GM21717 (cell line): ENCODE data around the gene PTPRZ1.

Experiments used
- ATAC-seq: cut with Tn5 transposase; IDR thresholded peaks from one replicate; pipeline ENCODE4 v1.9.1; 2021; ENCODE audit warnings: mild to moderate bottlenecking, moderate library complexity; ENCODE audit not compliant: unreplicated experiment

PTPRZ1 gene

GRCh38 chr7:121890833-121891232, 17.9 kb downstream of the PTPRZ1 start:
- ATAC-seq, result no peak

DNA sequence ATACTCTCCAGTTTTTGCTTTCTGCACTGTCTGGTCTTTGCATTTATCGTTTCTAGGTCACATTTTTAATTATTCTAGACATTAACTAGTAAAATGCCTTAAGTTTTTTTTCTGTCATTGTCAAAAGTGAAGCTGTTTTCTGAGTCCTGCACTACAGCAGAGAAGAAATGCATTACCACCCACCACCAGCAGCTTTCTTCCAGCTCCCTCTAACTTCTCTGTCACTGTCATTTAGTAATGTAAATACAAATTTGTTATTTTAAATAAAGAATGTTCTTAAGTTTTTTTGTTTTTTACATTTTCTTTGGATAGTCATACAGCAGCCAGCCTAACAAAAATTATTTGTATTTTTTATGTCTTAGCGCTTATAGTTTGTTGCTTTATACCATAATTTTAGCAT, 18.8 kb downstream of the PTPRZ1 start:
- ATAC-seq, result no peak

GRCh38 chr7:121901026-121901425, 28.1 kb downstream of the PTPRZ1 start:
- ATAC-seq, result peak; percentile 87

DNA sequence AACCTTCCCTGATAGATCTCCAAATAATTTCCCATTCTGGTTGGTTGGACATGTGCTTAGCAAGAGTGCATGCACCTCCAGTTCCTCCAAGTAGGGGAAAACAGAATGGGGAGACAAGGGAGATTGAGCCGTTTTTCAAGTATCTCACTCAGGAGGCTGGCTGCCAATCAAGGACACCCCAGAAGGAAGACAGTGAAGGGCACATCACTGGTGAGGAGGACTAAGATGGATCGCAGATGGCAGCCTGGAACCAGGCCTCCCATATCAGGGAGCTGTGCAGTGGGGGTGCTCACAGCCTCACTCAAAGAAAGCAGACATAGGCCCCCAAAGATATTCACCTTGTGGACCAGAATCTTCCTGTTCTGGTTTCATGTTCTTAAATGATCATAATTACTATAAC, 31.2 kb downstream of the PTPRZ1 start:
- no peak for ATAC-seq

DNA sequence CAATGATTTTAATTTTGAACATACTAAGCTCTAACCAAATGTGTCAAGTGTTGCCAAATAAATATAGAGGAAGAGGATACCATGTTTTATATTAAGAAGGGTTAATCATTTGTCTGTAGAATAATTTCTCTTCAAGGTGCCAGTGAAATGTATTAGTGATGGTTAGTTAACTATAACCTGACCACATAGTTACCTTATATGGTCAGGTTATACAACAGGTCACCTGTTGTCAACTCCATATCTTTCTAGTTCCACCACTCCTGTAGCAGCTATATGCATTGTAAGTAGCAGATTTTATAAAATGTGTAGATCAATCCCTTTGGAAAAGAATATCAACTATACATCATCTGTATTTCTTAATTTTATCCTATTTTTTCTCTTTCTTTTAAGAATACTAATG, 35.1 kb downstream of the PTPRZ1 start:
- ATAC-seq, result no peak

DNA sequence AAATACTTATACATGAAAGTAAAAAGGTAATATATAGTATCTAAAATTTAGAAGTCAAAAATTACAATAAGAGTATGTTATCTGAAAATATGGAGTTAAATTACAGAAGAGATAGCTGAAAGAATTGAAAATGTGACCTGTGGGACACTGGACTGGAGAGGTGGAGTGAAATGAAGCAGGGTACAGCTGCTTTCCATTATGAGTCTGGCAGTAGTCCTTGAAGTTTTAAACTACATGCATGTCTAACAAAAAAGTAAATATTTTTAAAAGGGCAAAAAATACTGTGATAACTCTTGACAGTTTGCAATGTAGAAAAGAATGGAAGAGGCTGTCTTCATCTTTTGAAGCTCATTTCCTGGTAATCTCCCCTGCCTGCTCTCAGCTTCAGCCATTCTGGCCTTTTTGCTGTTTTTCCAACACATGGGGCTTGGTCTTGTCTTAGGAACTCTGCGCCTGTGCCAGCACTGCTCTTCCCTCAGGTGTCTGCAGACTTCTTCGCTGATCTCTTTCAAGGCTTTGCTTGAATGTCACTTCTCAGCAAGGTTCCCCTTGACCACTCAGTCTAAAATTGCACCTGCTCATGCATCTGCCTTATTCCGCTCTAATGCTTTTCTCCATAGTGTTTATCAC, 36.9 kb downstream of the PTPRZ1 start:
- no peak for ATAC-seq

GRCh38 chr7:121913947-121914675, 41.1 kb downstream of the PTPRZ1 start:
- peak; percentile 61 for ATAC-seq

DNA sequence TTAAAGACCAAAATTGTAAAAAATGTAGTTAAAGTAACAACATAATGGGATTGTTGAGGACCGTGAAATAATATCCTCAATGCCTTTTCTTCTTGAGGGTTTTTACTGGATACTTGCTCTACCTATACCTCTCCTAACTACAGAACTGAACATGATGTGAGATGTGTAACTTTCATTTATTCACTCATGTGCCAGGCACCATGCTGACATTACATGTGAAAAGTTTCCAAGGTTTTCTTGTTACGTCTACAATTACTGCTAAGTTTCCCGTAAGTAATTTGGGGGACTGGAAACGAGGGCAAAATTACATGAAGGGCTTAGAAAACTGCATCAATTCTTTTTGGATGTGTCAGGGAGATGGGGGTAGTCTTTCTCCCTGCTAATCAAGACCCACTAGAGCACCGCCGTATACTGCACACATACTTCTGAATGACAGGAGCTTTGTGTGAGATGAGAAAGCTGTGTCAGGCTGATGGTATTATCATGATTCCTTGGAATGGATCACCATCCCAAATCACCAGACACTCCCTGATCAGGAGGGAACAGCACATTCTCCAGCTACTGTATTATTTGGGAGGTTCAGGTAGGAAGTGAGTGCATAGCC, 41.8 kb downstream of the PTPRZ1 start:
- no peak for ATAC-seq

DNA sequence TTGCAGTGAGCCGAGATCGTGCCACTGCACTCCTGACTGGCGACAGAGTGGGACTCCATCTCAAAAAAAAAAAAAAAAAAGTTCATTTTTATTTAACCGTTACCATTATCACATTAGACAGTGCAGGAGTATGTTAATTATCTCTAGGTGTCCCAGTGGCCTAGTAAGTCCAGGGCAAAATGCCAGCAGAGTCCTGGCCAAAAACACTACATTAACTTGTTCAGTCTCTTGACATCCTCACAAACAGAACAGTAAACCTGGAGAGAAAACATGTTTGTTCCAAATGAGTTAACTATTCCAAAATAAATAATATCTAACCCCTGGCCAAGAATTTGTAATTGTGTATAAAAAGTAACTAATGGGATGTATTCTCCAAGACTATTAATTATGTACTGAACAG, 43.2 kb downstream of the PTPRZ1 start:
- no peak for ATAC-seq

GRCh38 chr7:121919986-121920385, 47.0 kb downstream of the PTPRZ1 start:
- no peak for ATAC-seq

- no peak for ATAC-seq
Observed at GRCh38 chr7:121924269-121925186, 51.6 kb downstream of the PTPRZ1 start.

GRCh38 chr7:121931149-121931902, 58.4 kb downstream of the PTPRZ1 start:
- ATAC-seq, result no peak

DNA sequence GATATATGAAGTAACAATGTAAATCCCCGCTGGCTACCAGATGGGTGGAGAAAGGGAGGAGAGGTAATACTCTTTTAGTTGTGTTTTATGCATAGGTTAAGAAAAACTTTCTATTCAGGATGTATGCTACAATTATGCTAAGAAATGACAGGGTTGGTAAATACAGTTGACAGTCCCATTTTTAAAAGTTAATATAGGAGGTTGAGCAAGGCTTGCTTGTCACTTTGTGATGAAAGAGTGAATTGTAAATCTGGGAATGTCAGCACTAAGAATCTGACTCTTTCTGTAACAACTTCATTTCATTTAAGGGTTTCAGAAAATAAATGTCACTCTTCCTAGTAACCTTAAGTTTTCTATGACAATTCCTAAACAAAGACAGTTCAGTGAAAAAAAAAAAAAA, 59.8 kb downstream of the PTPRZ1 start:
- no peak for ATAC-seq

DNA sequence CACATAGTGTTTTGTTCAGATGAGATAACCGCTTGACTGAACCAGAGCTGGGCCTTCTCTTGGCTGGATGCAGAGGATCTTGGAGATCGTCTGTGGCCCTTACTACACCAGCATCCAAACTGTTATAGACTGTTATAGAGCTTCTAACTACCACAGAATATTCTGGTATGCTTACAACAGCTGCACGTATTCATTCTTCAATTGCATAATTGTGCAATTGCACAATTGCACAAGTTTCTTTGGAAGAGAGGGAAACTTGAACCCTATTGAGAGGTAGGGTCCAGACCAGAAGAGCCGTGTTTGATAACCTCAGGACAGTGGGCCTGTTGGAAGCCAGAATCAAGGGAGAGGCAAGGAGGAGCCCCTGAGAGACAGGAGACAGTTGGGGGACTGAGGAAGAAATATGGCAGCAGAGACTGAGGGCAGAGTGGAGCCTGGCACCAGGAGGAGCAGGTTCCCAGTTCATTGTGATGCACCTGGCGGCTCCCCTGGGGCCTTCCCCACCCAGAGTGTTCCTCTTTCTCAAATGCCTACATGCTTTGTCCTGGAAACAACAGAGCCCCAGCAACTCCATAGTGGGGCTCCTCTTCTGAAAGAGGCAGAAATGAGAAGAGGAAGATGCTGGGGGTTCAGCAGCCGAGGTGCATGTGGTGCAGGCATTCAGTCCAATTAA, 64.1 kb downstream of the PTPRZ1 start:
- no peak for ATAC-seq

- no peak for ATAC-seq
Observed at GRCh38 chr7:121938429-121938996, 65.6 kb downstream of the PTPRZ1 start.

- no peak for ATAC-seq
Observed at GRCh38 chr7:121940918-121941317, 68.0 kb downstream of the PTPRZ1 start.

GRCh38 chr7:121941830-121942229, 68.9 kb downstream of the PTPRZ1 start:
- no peak for ATAC-seq

- no peak for ATAC-seq
Observed at GRCh38 chr7:121945066-121945465, 72.1 kb downstream of the PTPRZ1 start.

GRCh38 chr7:121945480-121946236, 72.7 kb downstream of the PTPRZ1 start:
- no peak for ATAC-seq
